T-cell (primary cell): ENCODE results near the gene ZNF33B. TPM values are rescaled to one million over a fixed set of nuclear protein-coding genes. Genes with fewer than 3 reads are reported as not detected.

Experiments used
- ATAC-seq, 4 experiments: fragments of 200-7000 bp in 3 of 4; fragments of 150-1000 bp in 1 of 4; cut with Tn5 transposase; replicated peaks in 1 of 4; 1 replicate in 3 of 4; 2 replicates in 1 of 4; pipeline ENCODE4 v1.10.0; 2021; ENCODE audit warnings: moderate library complexity in 3 of 4, mild to moderate bottlenecking in 2 of 4, moderate number of reproducible peaks in 1 of 4
- CTCF ChIA-PET, 2 donors: fragments of 300-600 bp; sonication (Branson Sonifier 250); formaldehyde crosslinking; loops; one replicate each; lab custom pipeline; 2022; ENCODE audit warnings: antibody characterized with exemption in 2 of 2; lab: Charles Lee
- POLR2A ChIA-PET, 2 donors: fragments of 300-600 bp; sonication (Branson Sonifier 250); formaldehyde crosslinking; loops; one replicate each; lab custom pipeline; 2022; ENCODE audit warnings: antibody characterized with exemption in 2 of 2; lab: Charles Lee
- DNase-seq, 35 experiments: peaks; one replicate each; pipeline versions ENCODE4 v3.0.0 to v3.0.0-alpha.2; 2013 to 2023
- H3K27ac ChIP-seq: one replicate; pipeline ENCODE4 v1.5.1; 2013; ENCODE audit warnings: low read length
- H3K27me3 ChIP-seq, 2 experiments: replicated peaks in 1 of 2; 1 replicate in 1 of 2; 2 replicates in 1 of 2; pipeline versions ENCODE4 v1.6.1 to v1.7.0; 2013; ENCODE audit warnings: low read length in 1 of 2, mixed read lengths in 1 of 2; ENCODE audit not compliant: control insufficient read depth in 2 of 2, insufficient read depth in 2 of 2; ENCODE audit errors: extremely low read depth in 1 of 2
- H3K36me3 ChIP-seq, 2 donors: 1 replicate in 1 of 2; 2 replicates in 1 of 2; pipeline versions ENCODE4 v1.6.1 to v1.7.0; 2013; ENCODE audit warnings: low read length in 1 of 2; ENCODE audit not compliant: control insufficient read depth in 2 of 2, insufficient read depth in 1 of 2; ENCODE audit errors: extremely low read depth in 1 of 2
- H3K4me1 ChIP-seq, 2 experiments: 1 replicate in 1 of 2; 2 replicates in 1 of 2; pipeline versions ENCODE4 v1.6.1 to v1.7.0; 2013; ENCODE audit warnings: low read length in 2 of 2, mixed read lengths in 1 of 2; ENCODE audit not compliant: insufficient read depth in 2 of 2, control insufficient read depth in 1 of 2; ENCODE audit errors: extremely low read depth in 1 of 2
- H3K4me3 ChIP-seq, 2 donors: 1 replicate in 1 of 2; 2 replicates in 1 of 2; pipeline versions ENCODE4 v1.5.1 to v1.7.0; 2013; ENCODE audit warnings: mild to moderate bottlenecking in 2 of 2, low read length in 1 of 2, moderate library complexity in 1 of 2; ENCODE audit not compliant: control insufficient read depth in 1 of 2; ENCODE audit errors: extremely low read depth in 1 of 2
- H3K9me3 ChIP-seq: 2 replicates; pipeline ENCODE4 v1.7.0; 2013
- H3K27ac Mint-ChIP-seq, 2 donors: one replicate each; pipeline ENCODE4 v1.8.0; 2020 to 2021; ENCODE audit warnings: mild to moderate bottlenecking in 2 of 2, mixed read lengths in 2 of 2
- H3K27me3 Mint-ChIP-seq, 2 donors: one replicate each; pipeline ENCODE4 v1.8.0; 2021 to 2022; ENCODE audit warnings: mixed read lengths in 2 of 2
- H3K36me3 Mint-ChIP-seq: one replicate; pipeline ENCODE4 v1.8.0; 2021; ENCODE audit warnings: mixed read lengths
- H3K4me1 Mint-ChIP-seq, 3 donors: one replicate each; pipeline ENCODE4 v1.8.0; 2020 to 2022; ENCODE audit warnings: mixed read lengths in 3 of 3, mild to moderate bottlenecking in 1 of 3
- H3K4me3 Mint-ChIP-seq, 3 donors: one replicate each; pipeline ENCODE4 v1.8.0; 2020 to 2022; ENCODE audit warnings: mild to moderate bottlenecking in 3 of 3, mixed read lengths in 3 of 3, moderate library complexity in 3 of 3
- H3K9me3 Mint-ChIP-seq, 3 donors: one replicate each; pipeline ENCODE4 v1.8.0; 2020 to 2022; ENCODE audit warnings: mixed read lengths in 3 of 3
- whole genome bisulfite sequencing: methylation state at CpG from one replicate; pipeline ENCODE4 v1.1.5; 2013; ENCODE audit warnings: missing lambda C conversion rate; ENCODE audit not compliant: insufficient coverage; 5-methylcytosine and 5-hydroxymethylcytosine counted together
- total RNA-seq, 35 experiments: library from RNA in 6 of 35; stranded (reverse) in 6 of 35; fragments of 120-200 nt in 1 of 35; gene quantifications; one replicate each; pipeline versions ENCODE4 v1.2.1 to v1.2.4 and lab custom pipeline; 2013 to 2026

The ZNF33B gene
- total RNA-seq, 5 donors from 2014 or later (not counting 1 experiment from before 2014, with no cell fraction given): 26.4 to 61.6 (median 57.7) TPM

- no CpG with 5 or more reads among the region's 3 CpGs for whole genome bisulfite sequencing
- H3K4me3 ChIP-seq: no peak overlapping the region
- no peaks in the 10 kb centered on the region for H3K27me3 ChIP-seq
- Mint-ChIP-seq H3K27me3 (no peaks in the 10 kb centered on the region), H3K27ac (no peak overlapping the region), H3K9me3 (peaks cover 7 to 32% (median 24%) of the 10 kb centered on the region in 3 donors), H3K4me3 (no peak overlapping the region), H3K4me1 (peaks cover 55 to 56% (median 56%) of the 10 kb centered on the region in 3 donors), H3K36me3 (peaks cover 72% of the 10 kb centered on the region)
- CTCF ChIA-PET: no interaction called here
- DNase-seq (no peak), ATAC-seq (no peak)
- POLR2A ChIA-PET: no interaction called here
- H3K36me3 ChIP-seq: peaks cover 0 to 9% of the 10 kb centered on the region in 2 donors
- H3K4me1 ChIP-seq: peaks cover 11 to 18% of the 10 kb centered on the region in 2 experiments
- peaks cover 2% of the 10 kb centered on the region for H3K9me3 ChIP-seq
- no peak overlapping the region for H3K27ac ChIP-seq
Measured at GRCh38 chr10:42548254-42548653, 90.1 kb downstream of the ZNF33B start.

- peaks cover 27 to 31% (median 30%) of the 10 kb centered on the region in 3 donors for H3K4me1 Mint-ChIP-seq
- H3K9me3 Mint-ChIP-seq: peaks cover 16 to 54% (median 37%) of the 10 kb centered on the region in 3 donors
- H3K36me3 ChIP-seq: peaks cover 2 to 16% of the 10 kb centered on the region in 2 donors
- DNase-seq (no peak), ATAC-seq (no peak)
- H3K27ac Mint-ChIP-seq: no peak overlapping the region
- H3K9me3 ChIP-seq: peaks cover 5% of the 10 kb centered on the region
- POLR2A ChIA-PET: no interaction called here
- CTCF ChIA-PET: no interaction called here
- no peaks in the 10 kb centered on the region for H3K27me3 ChIP-seq
- H3K4me3 ChIP-seq: no peak overlapping the region
- H3K4me1 ChIP-seq: no peaks in the 10 kb centered on the region
- no peak overlapping the region for H3K4me3 Mint-ChIP-seq
- no peak overlapping the region for H3K27ac ChIP-seq
- H3K27me3 Mint-ChIP-seq: no peaks in the 10 kb centered on the region
- peaks cover 90% of the 10 kb centered on the region for H3K36me3 Mint-ChIP-seq
Measured at GRCh38 chr10:42544945-42545344, 93.4 kb downstream of the ZNF33B start.

- Histone ChIP-seq H3K27ac (no peak overlapping the region), H3K9me3 (peaks cover 5% of the 10 kb centered on the region), H3K4me1 (no peaks in the 10 kb centered on the region), H3K27me3 (no peaks in the 10 kb centered on the region), H3K4me3 (no peak overlapping the region), H3K36me3 (peaks cover 8 to 26% of the 10 kb centered on the region in 2 donors)
- POLR2A ChIA-PET: no interaction called here
- no peak for ATAC-seq
- CTCF ChIA-PET: no interaction called here
- WGBS: 100% methylated on average over 2 of the region's 5 CpGs
- Mint-ChIP-seq H3K27ac (no peak overlapping the region), H3K36me3 (peaks cover 87% of the 10 kb centered on the region), H3K27me3 (no peaks in the 10 kb centered on the region), H3K4me1 (peaks cover 21 to 24% (median 22%) of the 10 kb centered on the region in 3 donors), H3K4me3 (no peak overlapping the region), H3K9me3 (peaks cover 16 to 54% (median 36%) of the 10 kb centered on the region in 3 donors)
- no peak for DNase-seq
Measured at GRCh38 chr10:42543840-42544372, 94.5 kb downstream of the ZNF33B start.

Other genes with a start within 250 kb of the ZNF33B start
- gene BMS1, start 144.2 kb upstream of the ZNF33B start, total RNA-seq: 10 to 100 TPM; 13.1 to 18.1 (median 16.4) TPM